GM12878 (cell line): ENCODE data around the gene SSRP1. TPM values are rescaled to one million over a fixed set of nuclear protein-coding genes. Genes with fewer than 3 reads are reported as not detected.

Experiments used
- ATAC-seq: fragments of 200-7000 bp; cut with Tn5 transposase; 3 replicates; pipeline ENCODE4 v1.9.1; 2020; ENCODE audit warnings: mild to moderate bottlenecking, moderate library complexity
- BruUV-seq: library from RNA; stranded (reverse); fragments of 400-500 nt; replicated peaks from 2 replicates; lab custom pipeline; 2021; lab: Mats Ljungman, UMichigan
- CTCF ChIA-PET: fragments of 300-600 bp; sonication (Branson Sonifier 250); formaldehyde crosslinking; extraction: SDS; loops from one replicate; lab custom pipeline; 2021; ENCODE audit warnings: inconsistent platforms; lab: Yijun Ruan, JAX
- POLR2A ChIA-PET: fragments of 350-600 bp; formaldehyde crosslinking; extraction: SDS; loops from one replicate; lab custom pipeline; 2021; ENCODE audit warnings: inconsistent platforms; lab: Charles Lee
- RAD21 ChIA-PET: fragments of 300-600 bp; sonication (Branson Sonifier 250); formaldehyde crosslinking; loops from one replicate; lab custom pipeline; 2023; ENCODE audit warnings: antibody characterized with exemption; ENCODE audit not compliant: unreplicated experiment; lab: Charles Lee
- SMC1A ChIA-PET: fragments of 300-600 bp; sonication (Branson Sonifier 250); formaldehyde crosslinking; loops from one replicate; lab custom pipeline; 2023; ENCODE audit not compliant: unreplicated experiment, uncharacterized antibody; lab: Charles Lee
- DNase-seq: peaks from one replicate; pipeline ENCODE4 v3.0.0-alpha.2; 2011; ENCODE audit warnings: low read depth, low spot score
- FAIRE-seq: peaks from 3 replicates; lab custom pipeline; 2011; peaks lifted over from hg19 to GRCh38; lab: Jason Lieb, UNC
- H2AFZ ChIP-seq: 2 replicates; pipeline ENCODE4 v1.6.0; 2011; ENCODE audit warnings: low read depth, low read length, control low read depth; ENCODE audit not compliant: control insufficient read depth
- H3K27ac ChIP-seq: 2 replicates; pipeline ENCODE4 v1.5.1; 2011; ENCODE audit warnings: control low read depth; ENCODE audit not compliant: control insufficient read depth, insufficient read depth
- H3K27me3 ChIP-seq, 2 experiments: replicated peaks in 1 of 2; 2 replicates each; pipeline versions ENCODE4 v1.6.0 to v1.6.1; 2011; ENCODE audit warnings: low read length in 1 of 2; ENCODE audit not compliant: control insufficient read depth in 2 of 2, insufficient read depth in 2 of 2
- H3K36me3 ChIP-seq, 2 experiments: 2 replicates each; pipeline ENCODE4 v1.5.1; 2011; ENCODE audit warnings: low read length in 1 of 2; ENCODE audit not compliant: control insufficient read depth in 2 of 2, insufficient read depth in 2 of 2
- H3K4me1 ChIP-seq: 2 replicates; pipeline ENCODE4 v1.6.1; 2011; ENCODE audit warnings: mild to moderate bottlenecking, low read length, moderate library complexity, mixed read lengths; ENCODE audit not compliant: control insufficient read depth, insufficient read depth
- H3K4me2 ChIP-seq: 2 replicates; pipeline ENCODE4 v1.6.0; 2011; ENCODE audit warnings: control low read depth; ENCODE audit not compliant: control insufficient read depth, insufficient read depth
- H3K4me3 ChIP-seq: fragments of 200-600 bp; sonication (generic); 2 replicates; pipeline ENCODE4 v1.5.1; 2016
- H3K79me2 ChIP-seq: 2 replicates; pipeline ENCODE4 v1.6.0; 2011; ENCODE audit warnings: low read length; ENCODE audit not compliant: control insufficient read depth, insufficient read depth
- H3K9ac ChIP-seq: 2 replicates; pipeline ENCODE4 v1.8.0; 2011; ENCODE audit warnings: low read length, control low read depth, mixed read lengths; ENCODE audit not compliant: control insufficient read depth, insufficient read depth
- H3K9me3 ChIP-seq: replicated peaks from 3 replicates; pipeline ENCODE4 v1.5.1; 2011; ENCODE audit warnings: mild to moderate bottlenecking, low read length; ENCODE audit not compliant: control insufficient read depth, insufficient read depth
- H4K20me1 ChIP-seq: 2 replicates; pipeline ENCODE4 v1.6.0; 2011; ENCODE audit not compliant: control insufficient read depth, insufficient read depth
- NFXL1 ChIP-seq: fragments of 450-650 bp; IDR thresholded peaks from 2 replicates; pipeline ENCODE4 v1.6.1; 2017; ENCODE audit warnings: antibody characterized with exemption, mild to moderate bottlenecking, borderline replicate concordance
- NR2F1 ChIP-seq: fragments of 450-650 bp; conservative IDR thresholded peaks from 2 replicates; pipeline ENCODE4 v1.6.1; 2017; ENCODE audit warnings: mild to moderate bottlenecking
- SPI1 ChIP-seq: IDR thresholded peaks from 2 replicates; pipeline ENCODE4 v1.6.1; 2011; ENCODE audit warnings: low read depth, mild to moderate bottlenecking, low read length, moderate library complexity, borderline replicate concordance; ENCODE audit not compliant: insufficient read depth
- USF2 ChIP-seq: IDR thresholded peaks from 2 replicates; pipeline ENCODE4 v1.6.1; 2011; ENCODE audit warnings: low read depth, low read length, improper control_type of control experiment, borderline replicate concordance
- ZSCAN29 ChIP-seq: fragments of 450-650 bp; IDR thresholded peaks from 2 replicates; pipeline ENCODE4 v1.6.1; 2017; ENCODE audit warnings: mild to moderate bottlenecking, moderate library complexity
- WGBS: methylation state at CpG from one replicate; pipeline ENCODE4 v1.1.6; 2016; ENCODE audit warnings: low lambda C conversion rate; ENCODE audit not compliant: insufficient replicate concordance, insufficient coverage; ENCODE audit errors: missing lambda C conversion rate; 5-methylcytosine and 5-hydroxymethylcytosine counted together
- in situ Hi-C: fragments of 300-500 bp; cut with MboI; formaldehyde crosslinking; loops from 9 replicates; pipeline ENCODE4 v1.14.3; 2018; ENCODE audit warnings: mixed read lengths
- intact Hi-C: fragments of 100-400 bp; cut with micrococcal nuclease; formaldehyde crosslinking; loops from one replicate; pipeline ENCODE4 v1.14.2; 2022; ENCODE audit not compliant: unreplicated experiment
- polyA plus RNA-seq, 11 experiments: library from polyadenylated mRNA; depleted of rRNA in 4 of 11; unstranded in 6 of 11; stranded (reverse) in 5 of 11; fragments of >200 nt; fragmentation: Nextera tagmentation in 4 of 11; fragmentation: Illumina TruSeq in 1 of 11; extraction: Ambion mirVana in 4 of 11; extraction: Trizol in 1 of 11; gene quantifications; 1 replicate in 1 of 11; 2 replicates in 10 of 11; pipeline versions ENCODE4 v1.2.1 to v1.2.3, GENCODE V29; 2011 to 2016; ENCODE audit warnings: inconsistent platforms in 2 of 11, missing spikeins in 2 of 11, low read depth in 1 of 11
- total RNA-seq, 4 experiments: library from RNA; depleted of rRNA in 3 of 4; stranded (reverse); fragments of >200 nt in 3 of 4; fragmentation: Illumina TruSeq in 1 of 4; extraction: Trizol in 1 of 4; gene quantifications; 2 replicates each; pipeline versions ENCODE4 v1.2.1 to v1.2.3, GENCODE V29; 2013 to 2021

SSRP1 gene
- total and polyA plus RNA-seq, 10 of the 15 experiments (the other 5 are each of a cell fraction or from before 2014, with no cell fraction given): 73.6 to 279 (median 138) TPM

GRCh38 chr11:57316017-57316416 is 19.7 kb downstream of the SSRP1 start (continued):
- TF ChIP-seq SPI1: no peak

GRCh38 chr11:57315491-57315890 is 20.2 kb downstream of the SSRP1 start:
- 47% methylated on average over 8 of the region's 8 CpGs for WGBS
- no TSS peak for BruUV-seq
- SMC1A ChIA-PET: no interaction called here
- DNase-seq (no peak), FAIRE-seq (no peak), ATAC-seq (no peak)
- CTCF ChIA-PET: no interaction called here
- Histone ChIP-seq H3K4me3 (no peak overlapping the region), H3K9me3 (no peaks in the 10 kb centered on the region), H3K36me3 (peaks cover 1 to 2% of the 10 kb centered on the region in 2 experiments; a peak in 2 of 4 replicates), H3K27ac (no peak overlapping the region), H3K27me3 (no peaks in the 10 kb centered on the region), H3K9ac (no peak overlapping the region), H3K4me2 (no peak overlapping the region), H3K79me2 (no peaks in the 10 kb centered on the region), H3K4me1 (peaks cover 3% of the 10 kb centered on the region), H4K20me1 (no peaks in the 10 kb centered on the region), H2AFZ (no peak overlapping the region)
- POLR2A ChIA-PET: interaction anchor here (0.7 kb wide), 1 partner anchor 9 kb away, joined by 3 read pairs; the partner anchor contains the start of gene TNKS1BP1
- intact Hi-C loops (no loop called here), in situ Hi-C loops (no loop called here)
- RAD21 ChIA-PET: interaction anchor here (0.6 kb wide), 1 partner anchor 142 kb away, joined by 4 read pairs; no protein-coding TSS in a partner anchor
- TF ChIP-seq NFXL1: no peak

GRCh38 chr11:57314221-57314973 is 21.3 kb downstream of the SSRP1 start:
- Histone ChIP-seq H3K9me3 (no peaks in the 10 kb centered on the region), H2AFZ (no peak overlapping the region), H3K4me3 (no peak overlapping the region), H3K4me2 (no peak overlapping the region), H3K27me3 (no peaks in the 10 kb centered on the region), H3K9ac (no peak overlapping the region), H4K20me1 (no peaks in the 10 kb centered on the region), H3K79me2 (no peaks in the 10 kb centered on the region), H3K4me1 (peaks cover 3% of the 10 kb centered on the region)
- ChIA-PET RAD21 (no interaction called here), SMC1A (interaction anchor here (1.3 kb wide), 1 partner anchor 8 kb away, joined by 3 read pairs; no protein-coding TSS in a partner anchor), POLR2A (interaction anchor here (0.7 kb wide), 1 partner anchor 11 kb away, joined by 3 read pairs; the partner anchor contains the start of gene TNKS1BP1)
- BruUV-seq: no TSS peak
- 73% methylated on average over 15 of the region's 15 CpGs for WGBS
- intact Hi-C loops: no loop called here
- DNase-seq: no peak
- in situ Hi-C loops: no loop called here
- TF ChIP-seq ZSCAN29 (no peak), USF2 (no peak), NR2F1 (peak; percentile 39; the same call in 1 of the 2 replicates)
- TF ChIP-seq, all 136 proteins: peak for 1
- Histone ChIP-seq H3K36me3 (peaks cover 1 to 2% of the 10 kb centered on the region in 2 experiments; a peak in 2 of 4 replicates), H3K27ac (no peak overlapping the region)
- no peak for FAIRE-seq
- ATAC-seq: no peak
- CTCF ChIA-PET: no interaction called here
